Stimulated activated CD8-positive, alpha-beta memory T cell treated with anti-CD3 and anti-CD28 coated beads, Interleukin-15, amount 100 ng/mL, for 48 hours (primary cell): ENCODE data around the gene KIR2DL1.
"Not testable (repeated sequence)": the region's sequence is repeated elsewhere in the genome, so short reads cannot be mapped to it uniquely, and the experiment has no call there.

Experiments used
- DNase-seq, 2 donors: peaks; one replicate each; pipeline ENCODE4 v3.0.0-alpha.2; 2020; ENCODE audit warnings: low read depth in 2 of 2

KIR2DL1 gene

DNA sequence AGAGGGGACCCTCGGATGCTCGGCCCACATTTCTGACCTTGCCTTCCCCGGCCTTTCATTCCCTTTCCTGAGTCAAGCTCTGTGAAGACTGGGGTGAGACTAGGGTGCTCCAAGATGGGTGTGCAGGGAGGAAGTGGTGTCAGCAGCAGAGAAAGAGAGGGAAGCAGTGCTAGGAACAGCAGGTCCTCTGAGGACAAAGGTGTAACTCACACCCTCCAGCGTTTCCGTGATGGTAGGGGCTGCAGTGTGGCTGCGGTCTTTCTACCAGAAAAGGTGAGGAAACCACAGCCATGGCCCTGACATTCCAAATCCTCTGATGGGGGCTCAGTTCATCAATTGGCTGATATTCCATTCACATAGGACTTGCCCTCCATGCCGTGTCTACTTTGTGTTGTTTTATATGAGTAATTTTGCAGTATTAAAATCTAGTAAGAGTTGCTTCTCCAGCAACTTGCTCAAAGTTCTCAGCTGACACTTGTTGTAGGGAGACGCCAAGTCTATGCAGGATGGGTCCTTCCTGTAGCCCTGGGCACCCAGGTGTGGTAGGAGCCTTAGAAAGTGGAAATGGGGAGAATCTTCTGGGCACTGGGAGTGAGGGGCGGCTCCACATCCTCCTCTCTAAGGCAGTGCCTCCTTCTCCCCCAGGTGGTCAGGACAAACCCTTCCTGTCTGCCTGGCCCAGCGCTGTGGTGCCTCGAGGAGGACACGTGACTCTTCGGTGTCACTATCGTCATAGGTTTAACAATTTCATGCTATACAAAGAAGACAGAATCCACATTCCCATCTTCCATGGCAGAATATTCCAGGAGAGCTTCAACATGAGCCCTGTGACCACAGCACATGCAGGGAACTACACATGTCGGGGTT is 48.3 kb downstream of the KIR2DL1 start:
- DNase-seq: no peak

DNA sequence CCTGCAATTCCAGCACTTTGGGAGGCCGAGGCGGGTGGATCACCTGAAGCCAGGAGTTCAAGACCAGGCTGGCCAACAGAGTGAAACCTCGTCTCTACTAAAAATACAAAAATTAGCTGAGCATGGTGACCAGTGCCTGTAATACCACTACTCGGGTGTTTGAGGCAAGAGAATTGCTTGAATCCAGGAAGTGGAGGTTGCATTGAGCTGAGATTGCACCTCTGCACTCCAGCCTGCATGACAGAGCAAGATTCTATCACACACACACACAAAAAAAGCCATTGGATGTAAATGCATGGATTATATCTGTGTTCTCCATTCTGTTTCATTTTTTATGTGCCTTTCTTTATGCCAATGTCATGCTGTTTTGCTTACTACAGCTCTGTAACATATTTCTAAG is 54.8 kb downstream of the KIR2DL1 start:
- DNase-seq: not testable (repeated sequence)

DNA sequence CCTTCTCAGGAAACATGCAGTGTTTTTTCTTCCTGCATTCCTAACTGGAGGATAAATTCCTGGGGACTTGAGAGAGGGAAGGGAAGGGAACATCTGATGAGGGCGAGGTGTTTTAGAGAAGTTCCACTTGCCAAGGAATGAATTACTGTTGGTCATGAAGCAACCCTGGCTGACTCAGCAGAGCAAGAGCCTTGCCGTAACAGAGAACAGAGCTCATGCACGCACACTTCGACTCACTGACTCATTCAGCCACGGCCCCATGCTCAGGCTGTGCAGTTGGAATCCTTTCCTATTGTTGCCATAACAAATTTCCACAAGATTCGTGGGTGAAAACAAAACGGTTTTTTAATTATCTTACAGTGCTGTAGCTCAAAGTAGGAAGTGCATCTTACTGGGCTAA is 55.7 kb downstream of the KIR2DL1 start:
- DNase-seq: not testable (repeated sequence)

DNA sequence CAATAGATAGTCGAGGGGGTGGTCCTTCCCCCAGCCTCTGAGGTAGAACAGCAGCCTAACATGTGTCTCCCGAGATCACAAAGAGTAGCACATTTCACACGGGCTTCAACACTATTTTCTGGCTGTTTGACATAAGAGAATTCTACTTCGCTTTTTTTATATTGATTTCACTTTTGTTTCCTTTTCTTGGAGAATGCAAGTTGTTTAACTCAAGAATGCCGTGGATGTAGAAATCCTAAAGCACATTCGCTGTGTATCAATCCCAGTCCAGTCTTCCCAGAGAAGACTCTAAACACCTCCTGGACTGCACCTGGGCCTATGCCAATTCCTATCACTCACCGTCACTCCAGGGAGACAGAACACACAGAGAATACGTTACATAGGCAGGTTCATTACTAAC is 58.5 kb downstream of the KIR2DL1 start:
- not testable (repeated sequence) for DNase-seq

DNA sequence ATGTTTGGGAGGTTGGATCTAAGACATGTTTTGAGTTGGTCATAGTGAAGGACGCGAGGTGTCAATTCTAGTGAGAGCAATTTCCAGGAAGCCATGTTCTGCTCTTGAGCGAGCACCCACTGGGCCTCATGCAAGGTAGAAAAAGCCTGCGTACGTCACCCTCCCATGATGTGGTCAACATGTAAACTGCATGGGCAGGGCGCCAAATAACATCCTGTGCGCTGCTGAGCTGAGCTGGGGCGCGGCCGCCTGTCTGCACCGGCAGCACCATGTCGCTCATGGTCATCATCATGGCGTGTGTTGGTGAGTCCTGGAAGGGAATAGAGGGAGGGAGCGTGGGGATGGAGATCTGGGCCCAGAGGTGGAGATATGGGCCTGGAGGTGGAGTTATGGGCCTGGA is 62.9 kb downstream of the KIR2DL1 start, which contains the start of gene KIR2DS4:
TSS of gene KIR2DS4 (plus strand) at position 181 of the 400 bp plus-strand sequence.
- not testable (repeated sequence) for DNase-seq
